HCT116 (cell line): ENCODE data around the gene MIF. TPM values are rescaled to one million over a fixed set of nuclear protein-coding genes. Genes with fewer than 3 reads are reported as not detected.

ENCODE experiments used
- ATAC-seq: fragments of 200-7000 bp; cut with Tn5 transposase; 2 replicates; pipeline ENCODE4 v1.9.1; 2020; ENCODE audit warnings: mild to moderate bottlenecking, moderate library complexity
- BruUV-seq: library from RNA; stranded (reverse); fragments of 400-500 nt; replicated peaks from 2 replicates; lab custom pipeline; 2021; lab: Mats Ljungman, UMichigan
- CTCF ChIA-PET: fragments of 300-600 bp; sonication (Branson Sonifier 250); formaldehyde crosslinking; loops from one replicate; lab custom pipeline; 2021; ENCODE audit warnings: antibody characterized with exemption; lab: Charles Lee
- POLR2A ChIA-PET: fragments of 300-600, 350-600 bp; sonication (Branson Sonifier 250); formaldehyde crosslinking; loops from one replicate; lab custom pipeline; 2021; ENCODE audit warnings: antibody characterized with exemption; lab: Charles Lee
- RAD21 ChIA-PET, 2 experiments: fragments of 300-600 bp; sonication (Branson Sonifier 250); formaldehyde crosslinking; loops; one replicate each; lab custom pipeline; 2023; ENCODE audit warnings: low total read pairs in 2 of 2; ENCODE audit not compliant: uncharacterized antibody in 2 of 2, unreplicated experiment in 2 of 2, low non-redundant PET in 1 of 2; lab: Charles Lee
- DNase-seq: peaks from one replicate; pipeline ENCODE4 v3.0.0-alpha.2; 2010; ENCODE audit warnings: low read depth, low spot score
- H2AFZ ChIP-seq: fragments of 200-600 bp; shearing (Covaris generic), sonication (generic); 2 replicates; pipeline ENCODE4 v1.6.1; 2017; ENCODE audit warnings: low read depth, mixed run types, mixed read lengths, antibody characterized with exemption, low read length; ENCODE audit not compliant: poor library complexity, severe bottlenecking
- H3K27ac ChIP-seq: 2 replicates; pipeline ENCODE4 v1.5.1; 2012; ENCODE audit warnings: low read depth, low read length
- H3K27me3 ChIP-seq: fragments of 200-600 bp; sonication (generic); 2 replicates; pipeline ENCODE4 v1.6.1; 2016; ENCODE audit warnings: mixed run types, low read length, mixed read lengths; ENCODE audit not compliant: insufficient read depth
- H3K36me3 ChIP-seq, 2 experiments: fragments of 200-500 bp in 1 of 2; fragments of 200-600 bp in 1 of 2; sonication (Bioruptor generic) in 1 of 2; sonication (generic) in 1 of 2; 2 replicates each; pipeline versions ENCODE4 v1.5.1 to v1.6.1; 2014 to 2016; ENCODE audit warnings: low read length in 2 of 2, inconsistent platforms in 1 of 2, mixed read lengths in 1 of 2, mixed run types in 1 of 2; ENCODE audit not compliant: insufficient read depth in 2 of 2, control insufficient read depth in 1 of 2
- H3K4me1 ChIP-seq, 2 experiments: fragments of 200-600 bp in 1 of 2; sonication (generic) in 1 of 2; 2 replicates each; pipeline versions ENCODE4 v1.5.1 to v1.6.1; 2012 to 2017; ENCODE audit warnings: low read length in 2 of 2, inconsistent platforms in 1 of 2, mild to moderate bottlenecking in 1 of 2, mixed read lengths in 1 of 2, mixed run types in 1 of 2, moderate library complexity in 1 of 2; ENCODE audit not compliant: insufficient read depth in 2 of 2, control insufficient read depth in 1 of 2
- H3K4me2 ChIP-seq: fragments of 200-600 bp; sonication (generic); 2 replicates; pipeline ENCODE4 v1.6.1; 2017; ENCODE audit warnings: mixed run types, low read length, mixed read lengths
- H3K4me3 ChIP-seq, 2 experiments: fragments of 200-600 bp in 1 of 2; sonication (generic) in 1 of 2; replicated peaks in 1 of 2; 2 replicates each; pipeline ENCODE4 v1.5.1; 2011 to 2016; ENCODE audit warnings: low read length in 2 of 2, control low read depth in 1 of 2, low read depth in 1 of 2, mild to moderate bottlenecking in 1 of 2, mixed read lengths in 1 of 2, mixed run types in 1 of 2
- H3K79me2 ChIP-seq: fragments of 200-600 bp; sonication (generic); 2 replicates; pipeline ENCODE4 v1.6.1; 2017; ENCODE audit warnings: mild to moderate bottlenecking, mixed run types, low read length, moderate library complexity, mixed read lengths; ENCODE audit not compliant: insufficient read depth
- H3K9ac ChIP-seq: fragments of 200-600 bp; sonication (generic); 2 replicates; pipeline ENCODE4 v1.6.1; 2016; ENCODE audit warnings: low read length, mixed read lengths
- H3K9me2 ChIP-seq: fragments of 200-600 bp; sonication (generic), shearing (Covaris generic); 2 replicates; pipeline ENCODE4 v1.6.1; 2017; ENCODE audit warnings: mixed run types, mild to moderate bottlenecking, moderate library complexity; ENCODE audit not compliant: insufficient read depth
- H3K9me3 ChIP-seq, 2 experiments: fragments of 200-500 bp in 1 of 2; fragments of 200-600 bp in 1 of 2; sonication (Bioruptor generic) in 1 of 2; sonication (generic) in 1 of 2; 2 replicates each; pipeline ENCODE4 v1.6.1; 2014 to 2017; ENCODE audit warnings: low read length in 2 of 2, mixed read lengths in 2 of 2, inconsistent platforms in 1 of 2, low read depth in 1 of 2, mild to moderate bottlenecking in 1 of 2, mixed run types in 1 of 2, moderate library complexity in 1 of 2; ENCODE audit not compliant: control insufficient read depth in 1 of 2, insufficient read depth in 1 of 2
- H4K20me1 ChIP-seq: fragments of 200-600 bp; sonication (generic), shearing (Covaris generic); 2 replicates; pipeline ENCODE4 v1.6.1; 2017; ENCODE audit warnings: mixed run types, mild to moderate bottlenecking, moderate library complexity; ENCODE audit not compliant: insufficient read depth
- ATF3 ChIP-seq: IDR thresholded peaks from 2 replicates; pipeline ENCODE4 v1.6.1; 2012
- CBX3 ChIP-seq: IDR thresholded peaks from 2 replicates; pipeline ENCODE4 v1.6.1; 2012; ENCODE audit warnings: low read depth
- EGR1 ChIP-seq: IDR thresholded peaks from 2 replicates; pipeline ENCODE4 v1.6.1; 2012; ENCODE audit warnings: low read depth
- ELF1 ChIP-seq: IDR thresholded peaks from 2 replicates; pipeline ENCODE4 v1.6.1; 2012; ENCODE audit warnings: low read depth, borderline replicate concordance
- EZH2 ChIP-seq: fragments of 200-600 bp; sonication (generic); IDR thresholded peaks from 2 replicates; pipeline ENCODE4 v1.6.1; 2017; ENCODE audit warnings: antibody characterized with exemption, mixed run types
- EZH2phosphoT487 ChIP-seq: fragments of 200-600 bp; IDR thresholded peaks from 2 replicates; pipeline ENCODE4 v1.6.1; 2018; ENCODE audit warnings: antibody characterized with exemption, borderline replicate concordance
- FOSL1 ChIP-seq: IDR thresholded peaks from 2 replicates; pipeline ENCODE4 v1.6.1; 2012; ENCODE audit warnings: low read depth
- JUND ChIP-seq: IDR thresholded peaks from 2 replicates; pipeline ENCODE4 v1.6.1; 2012
- MAX ChIP-seq: IDR thresholded peaks from 2 replicates; pipeline ENCODE4 v1.6.1; 2012
- POLR2A ChIP-seq: IDR thresholded peaks from 2 replicates; pipeline ENCODE4 v1.7.0; 2011; ENCODE audit warnings: borderline replicate concordance; ENCODE audit not compliant: insufficient read depth, insufficient read length; ENCODE audit errors: extremely low read depth
- RAD21 ChIP-seq: IDR thresholded peaks from 2 replicates; pipeline ENCODE4 v1.6.1; 2012; ENCODE audit warnings: low read depth, mild to moderate bottlenecking
- SIN3A ChIP-seq: IDR thresholded peaks from 2 replicates; pipeline ENCODE4 v1.6.1; 2012; ENCODE audit warnings: low read depth
- SP1 ChIP-seq: IDR thresholded peaks from 2 replicates; pipeline ENCODE4 v1.6.1; 2012; ENCODE audit warnings: low read depth
- SRF ChIP-seq: IDR thresholded peaks from 2 replicates; pipeline ENCODE4 v1.6.1; 2012; ENCODE audit warnings: low read depth
- ZBTB33 ChIP-seq: IDR thresholded peaks from 2 replicates; pipeline ENCODE4 v1.6.1; 2011; ENCODE audit warnings: mild to moderate bottlenecking, low read length, moderate library complexity; ENCODE audit not compliant: insufficient replicate concordance; ENCODE audit errors: extremely low read depth
- ZNF274 ChIP-seq: fragments of 200-500 bp; sonication (Bioruptor generic); IDR thresholded peaks from 2 replicates; pipeline ENCODE4 v1.6.1; 2014; ENCODE audit warnings: mild to moderate bottlenecking, low read depth, low read length, inconsistent platforms
- intact Hi-C: fragments of 100-400 bp; cut with micrococcal nuclease; formaldehyde crosslinking; loops from 2 replicates; pipeline ENCODE4 v1.10.0; 2022
- total RNA-seq: library from RNA; stranded (reverse); gene quantifications from one replicate; pipeline ENCODE4 v1.2.1, GENCODE V29; 2021; ENCODE audit not compliant: unreplicated experiment
- TF ChIP-seq, protein P1 (sequence below): IDR thresholded peaks from 2 replicates; pipeline ENCODE4 v1.6.1; 2012; ENCODE audit warnings: low read depth

Gene MIF
- total RNA-seq, 1 experiment from 2014 or later = 1,511 TPM

DNA sequence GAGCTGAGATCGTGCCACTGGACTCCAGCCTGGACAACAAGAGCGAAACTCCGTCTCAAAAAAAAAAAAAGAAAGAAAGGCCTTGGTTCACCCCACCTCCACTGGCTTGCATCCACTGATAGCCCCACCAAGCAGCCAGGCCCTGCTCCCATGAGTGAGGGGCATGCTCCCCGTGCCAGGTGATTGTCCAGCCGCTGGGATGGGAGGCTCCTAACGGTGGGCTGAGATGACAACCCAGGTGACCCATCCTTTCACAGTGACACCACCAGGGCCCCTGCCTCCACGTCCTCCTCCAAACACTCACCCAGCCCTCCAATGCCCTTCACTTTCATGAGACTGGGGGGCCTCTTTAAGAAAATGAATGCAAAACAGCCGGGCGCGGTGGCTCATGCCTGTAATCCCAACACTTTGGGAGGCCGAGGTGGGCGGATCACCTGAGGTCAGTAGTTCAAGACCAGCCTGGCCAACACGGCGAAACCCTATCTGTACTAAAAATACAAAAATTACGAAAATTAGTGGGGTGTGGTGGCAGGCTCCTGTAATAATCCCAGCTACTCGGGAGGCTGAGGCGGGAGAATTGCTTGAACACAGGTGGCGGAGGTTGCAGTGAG, 46.8 kb upstream of the MIF start:
- BruUV-seq = no TSS peak
- Histone ChIP-seq H3K4me1 (peaks cover 2 to 12% of the 10 kb centered on the region in 2 experiments; a peak in 2 of 4 replicates), H3K79me2 (no peaks in the 10 kb centered on the region), H3K9me2 (no peaks in the 10 kb centered on the region), H3K9ac (no peak overlapping the region), H3K9me3 (no peaks in the 10 kb centered on the region), H3K27me3 (no peaks in the 10 kb centered on the region), H3K4me2 (no peak overlapping the region), H3K27ac (no peak overlapping the region), H4K20me1 (no peaks in the 10 kb centered on the region)
- intact Hi-C loops = loop anchor here (5.0 to 10.0 kb wide), 3 partner anchors 80 to 533 kb away; partner anchors contain the start of gene CHCHD10
- DNase-seq = no peak
- POLR2A ChIA-PET = no interaction called here
- CTCF ChIA-PET = interaction anchor here (0.7 to 1.1 kb wide), 2 partner anchors 10 to 302 kb away, joined by 3 read pairs; partner anchors contain the start of gene SLC2A11
- RAD21 ChIA-PET = no interaction called here
- ATAC-seq = no peak
- no peak for TF ChIP-seq EZH2
- TF ChIP-seq POLR2A = no peak
- TF ChIP-seq JUND = no peak
- no peak for TF ChIP-seq EGR1
- TF ChIP-seq, protein P1, sequence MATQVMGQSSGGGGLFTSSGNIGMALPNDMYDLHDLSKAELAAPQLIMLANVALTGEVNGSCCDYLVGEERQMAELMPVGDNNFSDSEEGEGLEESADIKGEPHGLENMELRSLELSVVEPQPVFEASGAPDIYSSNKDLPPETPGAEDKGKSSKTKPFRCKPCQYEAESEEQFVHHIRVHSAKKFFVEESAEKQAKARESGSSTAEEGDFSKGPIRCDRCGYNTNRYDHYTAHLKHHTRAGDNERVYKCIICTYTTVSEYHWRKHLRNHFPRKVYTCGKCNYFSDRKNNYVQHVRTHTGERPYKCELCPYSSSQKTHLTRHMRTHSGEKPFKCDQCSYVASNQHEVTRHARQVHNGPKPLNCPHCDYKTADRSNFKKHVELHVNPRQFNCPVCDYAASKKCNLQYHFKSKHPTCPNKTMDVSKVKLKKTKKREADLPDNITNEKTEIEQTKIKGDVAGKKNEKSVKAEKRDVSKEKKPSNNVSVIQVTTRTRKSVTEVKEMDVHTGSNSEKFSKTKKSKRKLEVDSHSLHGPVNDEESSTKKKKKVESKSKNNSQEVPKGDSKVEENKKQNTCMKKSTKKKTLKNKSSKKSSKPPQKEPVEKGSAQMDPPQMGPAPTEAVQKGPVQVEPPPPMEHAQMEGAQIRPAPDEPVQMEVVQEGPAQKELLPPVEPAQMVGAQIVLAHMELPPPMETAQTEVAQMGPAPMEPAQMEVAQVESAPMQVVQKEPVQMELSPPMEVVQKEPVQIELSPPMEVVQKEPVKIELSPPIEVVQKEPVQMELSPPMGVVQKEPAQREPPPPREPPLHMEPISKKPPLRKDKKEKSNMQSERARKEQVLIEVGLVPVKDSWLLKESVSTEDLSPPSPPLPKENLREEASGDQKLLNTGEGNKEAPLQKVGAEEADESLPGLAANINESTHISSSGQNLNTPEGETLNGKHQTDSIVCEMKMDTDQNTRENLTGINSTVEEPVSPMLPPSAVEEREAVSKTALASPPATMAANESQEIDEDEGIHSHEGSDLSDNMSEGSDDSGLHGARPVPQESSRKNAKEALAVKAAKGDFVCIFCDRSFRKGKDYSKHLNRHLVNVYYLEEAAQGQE = no peak
- no peak for TF ChIP-seq MAX
- no peak for TF ChIP-seq ZBTB33
- no peak for TF ChIP-seq ATF3
- no peak for TF ChIP-seq SIN3A
- no peak for TF ChIP-seq CBX3
- TF ChIP-seq EZH2phosphoT487 = no peak
- no peak for TF ChIP-seq ZNF274
- TF ChIP-seq RAD21 = no peak
- no peak for TF ChIP-seq SP1
- TF ChIP-seq ELF1 = no peak
- no peak for TF ChIP-seq SRF
- TF ChIP-seq FOSL1 = no peak
- TF ChIP-seq, all 23 proteins: peak for 0
- no peak overlapping the region for H2AFZ ChIP-seq
- H3K36me3 ChIP-seq = no peaks in the 10 kb centered on the region
- no peak overlapping the region for H3K4me3 ChIP-seq
